Measurements from ENCODE around the gene ATP2A1.
A peak's percentile ranks its signal among the peaks of the same experiment; 100 is the strongest.
"Not testable (repeated sequence)": the region's sequence is repeated elsewhere in the genome, so short reads cannot be mapped to it uniquely, and the experiment has no call there.

ATP2A1 gene

GRCh38 chr16:28935346-28935745 lies 57.1 kb downstream of the ATP2A1 start:
- FAIRE-seq (no peak), DNase-seq (ENCODE audit: low spot score) (no peak)

GRCh38 chr16:28935924-28936783 lies 57.9 kb downstream of the ATP2A1 start:
- FAIRE-seq (no peak), DNase-seq (ENCODE audit: low spot score) (peak; percentile 20)

GRCh38 chr16:28936784-28937155 lies 58.5 kb downstream of the ATP2A1 start:
- no peak for FAIRE-seq
- DNase-seq (ENCODE audit: low spot score), result no peak

- FAIRE-seq, result no peak
- no peak for DNase-seq (ENCODE audit: low spot score)
Measured at GRCh38 chr16:28937222-28937876, 59.1 kb downstream of the ATP2A1 start.

- DNase-seq (ENCODE audit: low spot score) (no peak), FAIRE-seq (no peak)
Measured at GRCh38 chr16:28938721-28939120, 60.4 kb downstream of the ATP2A1 start.

- DNase-seq (ENCODE audit: low spot score); FAIRE-seq: not testable (repeated sequence)
Measured at GRCh38 chr16:28939825-28940224, 61.5 kb downstream of the ATP2A1 start.

GRCh38 chr16:28943281-28943680 lies 65.0 kb downstream of the ATP2A1 start:
- FAIRE-seq, result no peak
- no peak for DNase-seq (ENCODE audit: low spot score)

- DNase-seq (ENCODE audit: low spot score) (no peak), FAIRE-seq (no peak)
Measured at GRCh38 chr16:28946681-28947080, 68.4 kb downstream of the ATP2A1 start.

- peak; percentile 42 for FAIRE-seq
- DNase-seq (ENCODE audit: low spot score), result peak; percentile 96
Measured at GRCh38 chr16:28950648-28951409, 72.5 kb downstream of the ATP2A1 start, which contains the start of gene NFATC2IP. TSS of gene NFATC2IP (plus strand) at chr16:28950937. CDS start at chr16:28951012, 75 bp downstream.

- DNase-seq (ENCODE audit: low spot score) (no peak), FAIRE-seq (no peak)
Measured at GRCh38 chr16:28951410-28951943, 73.2 kb downstream of the ATP2A1 start.

All from urothelium cell line (cell line).